Measurements from ENCODE around the gene PTPRK.

PTPRK gene

DNA sequence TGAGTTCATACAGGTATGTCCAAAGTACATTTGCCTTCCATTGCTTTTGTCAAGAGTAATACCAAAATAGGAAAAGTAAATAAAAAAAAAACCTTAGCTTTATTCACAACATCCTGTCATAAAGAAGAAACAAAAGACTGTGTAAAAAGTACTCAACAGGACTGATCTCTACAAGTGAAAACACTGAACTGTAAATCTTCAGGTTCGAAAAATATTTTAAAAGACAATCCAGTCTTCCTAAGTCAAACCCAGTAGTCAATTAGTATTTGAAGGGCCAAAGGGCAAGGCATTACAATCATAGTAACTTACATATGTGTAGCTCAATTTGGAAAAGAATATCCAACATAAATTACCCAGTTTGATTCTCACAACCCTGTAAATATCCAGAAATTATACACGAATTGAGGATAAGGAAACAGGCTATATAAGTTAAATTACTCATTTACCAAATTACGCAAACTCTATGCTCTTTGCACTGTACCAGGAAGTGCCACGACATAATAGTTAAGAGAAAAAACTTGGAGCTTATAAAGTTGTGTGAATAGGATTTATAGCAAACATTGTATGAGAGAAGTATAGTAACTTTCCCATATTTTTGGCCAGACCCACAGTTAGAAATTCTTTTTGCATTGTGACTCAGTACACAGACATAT, 21.2 kb downstream of the PTPRK start:
- TF ChIP-seq, protein P1, sequence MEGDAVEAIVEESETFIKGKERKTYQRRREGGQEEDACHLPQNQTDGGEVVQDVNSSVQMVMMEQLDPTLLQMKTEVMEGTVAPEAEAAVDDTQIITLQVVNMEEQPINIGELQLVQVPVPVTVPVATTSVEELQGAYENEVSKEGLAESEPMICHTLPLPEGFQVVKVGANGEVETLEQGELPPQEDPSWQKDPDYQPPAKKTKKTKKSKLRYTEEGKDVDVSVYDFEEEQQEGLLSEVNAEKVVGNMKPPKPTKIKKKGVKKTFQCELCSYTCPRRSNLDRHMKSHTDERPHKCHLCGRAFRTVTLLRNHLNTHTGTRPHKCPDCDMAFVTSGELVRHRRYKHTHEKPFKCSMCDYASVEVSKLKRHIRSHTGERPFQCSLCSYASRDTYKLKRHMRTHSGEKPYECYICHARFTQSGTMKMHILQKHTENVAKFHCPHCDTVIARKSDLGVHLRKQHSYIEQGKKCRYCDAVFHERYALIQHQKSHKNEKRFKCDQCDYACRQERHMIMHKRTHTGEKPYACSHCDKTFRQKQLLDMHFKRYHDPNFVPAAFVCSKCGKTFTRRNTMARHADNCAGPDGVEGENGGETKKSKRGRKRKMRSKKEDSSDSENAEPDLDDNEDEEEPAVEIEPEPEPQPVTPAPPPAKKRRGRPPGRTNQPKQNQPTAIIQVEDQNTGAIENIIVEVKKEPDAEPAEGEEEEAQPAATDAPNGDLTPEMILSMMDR (conservative IDR thresholded peaks at IDR 0.05; ENCODE audit: low read length) = no peak
- no peak overlapping the region for H3K4me3 ChIP-seq (ENCODE audit: low read length)
- DNase-seq (ENCODE audit: low read depth) = peak; percentile 27

DNA sequence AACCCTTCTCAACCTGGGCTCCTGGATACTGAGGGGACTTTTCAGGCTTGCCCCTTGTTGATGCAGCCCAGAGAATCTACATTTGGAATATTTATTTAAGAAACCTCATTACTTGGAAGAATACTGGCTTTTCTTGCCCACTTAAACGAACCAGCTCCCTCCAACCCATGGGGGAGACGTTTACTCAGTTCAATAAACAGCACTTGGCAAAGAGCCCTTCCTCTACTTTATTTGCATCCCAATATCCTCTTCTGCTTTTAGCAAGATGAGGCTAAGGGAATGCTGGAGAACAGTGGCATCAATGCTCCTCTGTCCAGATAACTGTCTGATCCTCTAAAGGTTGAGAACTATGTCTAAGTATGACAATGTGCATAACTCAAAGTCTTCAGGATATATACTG, 22.2 kb downstream of the PTPRK start:
- TF ChIP-seq, protein P1 (conservative IDR thresholded peaks at IDR 0.05; ENCODE audit: low read length) = no peak
- no peak for DNase-seq (ENCODE audit: low read depth)
- no peak overlapping the region for H3K4me3 ChIP-seq (ENCODE audit: low read length)

DNA sequence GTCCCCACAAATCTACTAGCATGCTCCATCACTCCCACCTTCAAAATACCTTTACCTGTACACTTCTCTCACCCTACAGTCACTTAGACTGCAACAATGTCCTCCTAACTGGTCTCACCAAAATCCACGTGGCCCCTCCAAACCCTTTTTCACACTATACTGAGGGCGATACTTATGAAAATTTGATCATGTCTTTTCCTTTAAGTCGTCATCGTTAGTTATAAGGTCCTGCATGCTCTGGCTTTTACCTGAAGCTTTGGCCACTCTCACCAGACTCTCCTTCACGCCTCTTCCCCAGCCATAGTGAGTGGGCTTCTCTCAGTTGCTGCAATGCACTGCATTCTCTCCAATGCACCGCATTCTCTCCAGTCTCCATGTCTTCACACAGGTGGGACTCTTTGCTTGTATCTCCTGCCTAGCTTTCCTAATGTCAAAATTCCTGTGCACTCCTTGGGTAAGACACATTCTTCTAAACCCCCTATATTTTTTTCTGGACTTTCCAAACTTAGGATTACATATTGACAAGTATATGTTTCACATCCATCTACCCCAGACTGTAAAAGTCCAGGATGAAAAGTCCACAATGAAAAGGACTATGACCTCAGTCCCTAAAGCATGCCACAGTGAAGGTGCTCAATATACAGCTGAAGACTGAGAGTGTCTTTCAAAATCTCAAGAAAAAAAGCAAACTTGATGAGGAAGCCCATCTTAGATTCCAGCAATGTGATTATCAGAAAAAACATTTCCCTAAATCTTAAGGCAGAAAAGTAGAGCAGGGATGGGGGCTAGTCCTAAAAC, 24.7 kb downstream of the PTPRK start:
- H3K4me3 ChIP-seq (ENCODE audit: low read length) = no peak overlapping the region
- TF ChIP-seq, protein P1 (conservative IDR thresholded peaks at IDR 0.05; ENCODE audit: low read length) = no peak
- no peak for DNase-seq (ENCODE audit: low read depth)

GRCh38 chr6:128494440-128494839, 26.0 kb downstream of the PTPRK start:
- H3K4me3 ChIP-seq (ENCODE audit: low read length) = no peak overlapping the region
- TF ChIP-seq, protein P1 (conservative IDR thresholded peaks at IDR 0.05; ENCODE audit: low read length) = no peak
- no peak for DNase-seq (ENCODE audit: low read depth)

DNA sequence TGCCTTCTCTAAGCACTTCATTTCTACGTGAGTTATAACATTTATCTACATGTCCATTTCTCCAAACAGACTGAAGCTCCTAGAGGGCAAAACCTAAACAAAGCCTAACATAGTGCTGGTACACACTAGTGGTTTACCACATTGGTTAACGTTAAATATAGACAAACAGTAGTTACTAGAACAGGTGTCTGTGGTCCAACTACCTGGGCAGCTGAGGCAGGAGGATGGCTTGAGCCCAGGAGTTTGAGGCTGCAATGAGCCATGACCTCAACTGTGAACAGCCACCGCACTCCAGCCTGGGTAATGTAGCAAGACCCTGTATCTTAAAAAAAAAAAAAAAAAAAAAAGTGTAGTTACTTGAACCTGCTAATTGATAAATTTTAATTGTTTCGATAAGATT, 26.5 kb downstream of the PTPRK start:
- TF ChIP-seq, protein P1 (conservative IDR thresholded peaks at IDR 0.05; ENCODE audit: low read length) = no peak
- H3K4me3 ChIP-seq (ENCODE audit: low read length) = no peak overlapping the region
- DNase-seq (ENCODE audit: low read depth) = no peak

GRCh38 chr6:128492386-128492785, 28.0 kb downstream of the PTPRK start:
- TF ChIP-seq, protein P1 (conservative IDR thresholded peaks at IDR 0.05; ENCODE audit: low read length) = no peak
- DNase-seq (ENCODE audit: low read depth) = no peak
- no peak overlapping the region for H3K4me3 ChIP-seq (ENCODE audit: low read length)

All from AG10803 (cell line).